Measurements from ENCODE around the gene PDGFC.

GRCh38 chr4:156763511-156763910, 208.1 kb downstream of the PDGFC start:
- TF ChIP-seq CTCF (conservative IDR thresholded peaks at IDR 0.05) = no peak
- no peak for TF ChIP-seq EZH2 (IDR thresholded peaks at IDR 0.05; ENCODE audit: low read depth)

Measured in PC-9 (cell line).